ENCODE measurements around the gene CASP10. TPM values are rescaled to one million over a fixed set of nuclear protein-coding genes. Genes with fewer than 3 reads are reported as not detected.

The CASP10 gene
- total RNA-seq, 1 donor from 2014 or later = 2.0 TPM

Small RNAs within 50 kb of the gene (small RNA-seq; reads per million reads assigned to genes)
- gene AC007283.2 (ENCODE audit: low replicate concordance) = not detected
- not detected for gene MTND4LP13 (ENCODE audit: low replicate concordance)
- not detected for gene RNU7-45P (ENCODE audit: low replicate concordance)

Other genes with a start within 250 kb of the CASP10 start
- 17.2 TPM for gene ORC2, start 219.5 kb upstream of the CASP10 start, total RNA-seq
- 42.0 TPM for gene HYCC2, start 111.5 kb upstream of the CASP10 start, total RNA-seq
- gene NDUFB3, start 111.1 kb upstream of the CASP10 start, total RNA-seq = 32.7 TPM
- 26.6 TPM for gene CFLAR, start 67.0 kb upstream of the CASP10 start, total RNA-seq
- gene CASP8, start 77.4 kb downstream of the CASP10 start, total RNA-seq = 0.98 TPM
- 3.0 TPM for gene FLACC1, start 174.2 kb downstream of the CASP10 start, total RNA-seq

Measured in temporal lobe (tissue), 2 donors.